Measurements from ENCODE around the gene HNRNPUL1. TPM values are rescaled to one million over a fixed set of nuclear protein-coding genes. Genes with fewer than 3 reads are reported as not detected.
"Not testable (repeated sequence)": the region's sequence is repeated elsewhere in the genome, so short reads cannot be mapped to it uniquely, and the experiment has no call there.

HNRNPUL1 gene
- 64.7 TPM for total RNA-seq

DNA sequence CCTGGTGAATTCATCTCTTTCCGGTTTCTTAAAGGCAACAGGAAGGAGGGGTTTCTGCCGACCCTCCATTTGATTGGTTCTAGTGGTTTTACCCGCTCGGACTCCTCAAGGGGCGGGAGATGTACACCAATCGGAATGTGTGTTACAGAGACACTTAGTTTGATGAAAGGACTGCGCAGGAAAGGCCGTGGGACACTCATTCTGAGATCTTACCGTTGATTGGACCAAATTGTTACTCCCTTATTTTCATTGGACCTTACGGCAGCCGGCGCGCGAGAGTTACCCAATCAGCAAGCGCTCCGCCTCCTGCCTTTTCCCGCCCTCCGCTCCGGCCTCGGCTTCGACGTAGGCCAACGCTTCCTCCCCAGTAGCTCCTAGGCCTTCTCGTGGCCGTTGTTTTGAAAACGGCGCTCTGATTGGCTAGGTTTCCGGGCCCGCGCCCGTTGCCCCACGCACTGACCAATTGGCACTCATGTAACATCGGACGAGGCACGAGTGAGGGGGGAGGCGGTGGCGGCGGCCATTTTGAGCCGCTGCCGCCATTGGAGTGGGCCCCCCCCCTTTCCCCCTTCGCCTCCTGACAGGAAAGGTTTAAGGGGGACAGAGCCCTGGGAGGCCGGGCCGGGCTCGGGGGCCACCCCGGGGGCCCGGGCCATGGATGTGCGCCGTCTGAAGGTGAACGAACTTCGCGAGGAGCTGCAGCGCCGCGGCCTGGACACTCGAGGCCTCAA, at the start of gene HNRNPUL1:
HNRNPUL1 (plus strand) TSS at position 523 of the 731 bp plus-strand sequence; CDS start at position 655, 132 bp downstream.
- peak; percentile 99 for DNase-seq

DNA sequence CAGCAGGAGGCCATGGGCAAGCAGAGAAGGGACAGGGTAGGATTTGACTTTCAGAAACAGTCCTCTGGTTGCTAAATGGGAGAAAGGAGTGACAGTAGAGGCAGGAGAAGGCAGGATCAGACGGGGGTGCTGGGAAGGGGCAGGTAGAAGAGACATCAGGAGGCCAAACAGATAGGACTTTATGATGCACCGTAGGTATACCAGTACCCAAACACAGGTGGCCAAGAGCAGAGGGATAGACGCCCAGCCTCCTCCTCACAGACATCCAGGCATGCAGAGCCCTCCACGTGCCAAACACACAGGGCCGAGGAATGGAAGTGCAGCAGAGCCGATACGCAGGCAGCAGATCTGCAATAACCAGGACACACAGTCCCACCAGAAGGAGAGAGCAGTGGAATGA, 46.4 kb upstream of the HNRNPUL1 start:
- no peak for DNase-seq

DNA sequence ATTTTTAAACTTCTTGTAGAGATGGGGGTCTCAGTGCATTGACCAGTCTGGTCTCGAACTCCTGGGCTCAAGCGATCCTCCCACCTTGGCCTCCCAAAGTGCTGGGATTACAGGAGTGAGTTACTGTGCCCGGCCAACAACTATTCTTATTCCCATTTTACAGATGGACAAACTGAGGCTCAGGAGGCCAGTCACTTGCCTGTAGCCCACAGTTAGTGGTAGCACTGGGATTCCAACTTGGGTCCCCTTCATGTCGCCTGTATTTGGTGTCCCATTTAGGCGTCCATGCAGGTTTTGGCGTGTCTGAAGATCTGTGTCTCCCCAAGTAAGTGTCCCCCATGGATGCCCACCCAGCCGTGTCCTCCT, 45.9 kb upstream of the HNRNPUL1 start:
- DNase-seq = no peak

DNA sequence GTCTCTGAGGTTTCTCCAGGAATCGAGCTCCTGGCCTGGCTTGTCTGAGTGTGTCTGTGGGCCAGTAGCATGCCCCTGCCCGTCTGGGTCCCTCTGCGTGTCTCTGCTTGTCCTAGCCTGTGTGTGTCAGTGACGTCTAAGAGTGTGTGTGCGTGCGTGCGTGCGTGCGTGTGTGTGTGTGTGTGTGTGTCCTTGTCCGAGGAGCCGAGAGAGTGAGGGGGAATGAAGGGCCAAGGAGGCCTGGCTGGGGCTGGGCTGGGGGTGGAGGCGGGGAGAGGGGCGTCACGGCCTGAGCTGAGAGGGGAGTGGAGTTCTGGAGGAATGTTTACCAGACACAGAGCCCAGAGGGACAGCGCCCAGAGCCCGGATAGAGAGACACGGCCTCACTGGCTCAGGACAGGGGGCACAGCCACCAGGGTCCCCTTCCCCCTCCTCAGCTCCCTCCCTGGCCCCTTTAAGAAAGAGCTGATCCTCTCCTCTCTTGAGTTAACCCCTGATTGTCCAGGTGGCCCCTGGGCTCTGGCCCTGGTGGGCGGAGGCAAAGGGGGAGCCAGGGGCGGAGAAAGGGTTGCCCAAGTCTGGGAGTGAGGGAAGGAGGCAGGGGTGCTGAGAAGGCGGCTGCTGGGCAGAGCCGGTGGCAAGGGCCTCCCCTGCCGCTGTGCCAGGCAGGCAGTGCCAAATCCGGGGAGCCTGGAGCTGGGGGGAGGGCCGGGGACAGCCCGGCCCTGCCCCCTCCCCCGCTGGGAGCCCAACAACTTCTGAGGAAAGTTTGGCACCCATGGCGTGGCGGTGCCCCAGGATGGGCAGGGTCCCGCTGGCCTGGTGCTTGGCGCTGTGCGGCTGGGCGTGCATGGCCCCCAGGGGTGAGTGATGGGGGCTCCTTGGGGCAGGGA, 45.3 kb upstream of the HNRNPUL1 start, which contains the start of gene AXL:
AXL (plus strand) TSS at position 609 of the 893 bp plus-strand sequence; CDS start at position 779, 170 bp downstream.
- DNase-seq = no peak

DNA sequence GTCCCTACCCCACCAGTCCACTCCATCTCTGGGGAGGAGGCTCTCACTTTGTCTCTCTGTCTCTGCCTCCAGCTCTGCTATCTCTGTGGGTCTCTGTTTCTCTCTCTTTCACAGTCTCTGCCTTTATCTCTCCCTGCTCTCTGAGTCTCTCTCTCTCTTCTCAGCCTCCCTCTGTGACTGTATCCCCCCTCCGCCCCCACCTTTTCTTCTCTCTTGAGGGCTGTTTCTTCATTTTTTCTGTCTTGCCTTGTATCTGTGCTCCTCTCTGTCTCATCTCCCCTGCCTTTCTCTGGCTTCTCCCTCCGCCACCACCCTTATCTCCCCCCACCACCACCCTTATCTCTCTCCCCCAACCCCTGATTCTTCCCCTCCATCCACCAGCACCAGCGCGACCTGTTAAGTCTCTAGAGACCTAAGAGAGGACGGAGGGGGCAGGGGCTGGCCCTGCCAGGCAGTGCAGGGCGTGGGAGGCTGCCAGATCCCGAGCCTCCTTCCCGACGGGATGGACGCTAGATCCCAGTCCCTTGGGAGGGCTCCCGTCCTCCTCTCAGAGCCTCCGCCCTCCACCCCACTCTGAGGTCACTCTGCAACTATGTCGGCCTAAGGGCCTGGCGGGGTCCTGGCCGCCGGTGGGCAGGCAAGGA, 44.1 kb upstream of the HNRNPUL1 start:
- DNase-seq = no peak

DNA sequence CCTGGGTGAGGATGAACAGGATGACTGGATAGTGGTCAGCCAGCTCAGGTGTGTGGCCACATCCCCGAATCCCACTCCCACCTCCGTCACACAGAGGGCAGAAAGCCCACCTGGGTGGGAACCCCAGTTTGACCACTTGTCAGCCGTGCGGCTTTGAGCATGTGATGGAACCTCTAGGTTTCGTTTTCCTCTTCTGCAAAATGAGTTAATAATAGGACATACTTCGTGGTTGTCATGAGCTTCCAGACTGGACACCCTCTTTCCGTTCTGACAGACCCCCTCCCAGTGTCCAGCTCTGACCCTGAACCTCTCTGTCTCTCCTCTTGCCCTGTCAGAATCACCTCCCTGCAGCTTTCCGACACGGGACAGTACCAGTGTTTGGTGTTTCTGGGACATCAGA, 43.4 kb upstream of the HNRNPUL1 start:
- DNase-seq = no peak

DNA sequence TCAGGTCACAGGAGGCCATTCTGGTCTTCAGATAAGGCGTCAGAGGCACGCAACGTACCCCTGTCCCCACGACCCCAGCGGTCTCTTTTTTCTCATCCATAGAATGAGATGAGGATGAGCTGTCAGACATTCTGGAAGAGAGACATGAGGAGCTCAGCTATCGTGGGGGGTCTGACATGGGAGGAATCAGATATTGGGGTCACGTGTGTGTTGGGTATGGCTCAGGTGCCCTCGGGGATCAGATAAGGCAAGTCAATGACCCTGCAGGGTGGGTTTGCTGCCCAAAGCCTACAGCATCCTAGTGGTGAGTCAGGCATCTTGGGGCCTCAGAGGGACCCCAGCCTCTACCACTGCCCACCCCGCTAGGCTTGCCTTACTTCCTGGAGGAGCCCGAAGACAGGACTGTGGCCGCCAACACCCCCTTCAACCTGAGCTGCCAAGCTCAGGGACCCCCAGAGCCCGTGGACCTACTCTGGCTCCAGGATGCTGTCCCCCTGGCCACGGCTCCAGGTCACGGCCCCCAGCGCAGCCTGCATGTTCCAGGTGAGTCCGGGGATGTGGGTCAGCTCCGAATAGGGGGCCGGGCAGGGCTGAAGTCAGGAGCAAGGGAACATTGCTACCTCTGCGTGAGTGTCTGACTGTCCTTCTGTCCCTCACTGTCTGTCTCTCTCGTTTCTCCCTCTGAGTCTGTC, 42.5 kb upstream of the HNRNPUL1 start:
- DNase-seq = no peak

DNA sequence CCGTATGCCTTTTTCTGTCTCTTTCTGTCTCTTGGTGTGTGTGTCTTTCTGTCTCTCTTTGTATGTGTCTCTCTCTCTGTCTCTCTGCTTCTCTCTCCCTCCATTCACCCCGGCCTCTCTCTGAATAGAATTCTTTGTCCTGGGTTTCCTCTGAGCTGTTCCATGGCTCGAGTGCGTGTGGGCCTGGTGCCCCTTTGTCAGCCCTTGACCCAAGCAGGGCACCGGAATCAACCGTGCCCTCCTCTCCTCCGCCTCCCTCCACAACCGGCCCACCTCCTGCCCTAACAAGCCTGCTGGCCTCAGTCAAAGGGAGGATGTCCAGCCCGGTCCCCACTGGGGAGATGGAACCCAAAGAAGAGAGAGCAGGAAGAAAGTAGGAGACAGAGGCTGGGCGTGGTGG, 41.9 kb upstream of the HNRNPUL1 start:
- no peak for DNase-seq

DNA sequence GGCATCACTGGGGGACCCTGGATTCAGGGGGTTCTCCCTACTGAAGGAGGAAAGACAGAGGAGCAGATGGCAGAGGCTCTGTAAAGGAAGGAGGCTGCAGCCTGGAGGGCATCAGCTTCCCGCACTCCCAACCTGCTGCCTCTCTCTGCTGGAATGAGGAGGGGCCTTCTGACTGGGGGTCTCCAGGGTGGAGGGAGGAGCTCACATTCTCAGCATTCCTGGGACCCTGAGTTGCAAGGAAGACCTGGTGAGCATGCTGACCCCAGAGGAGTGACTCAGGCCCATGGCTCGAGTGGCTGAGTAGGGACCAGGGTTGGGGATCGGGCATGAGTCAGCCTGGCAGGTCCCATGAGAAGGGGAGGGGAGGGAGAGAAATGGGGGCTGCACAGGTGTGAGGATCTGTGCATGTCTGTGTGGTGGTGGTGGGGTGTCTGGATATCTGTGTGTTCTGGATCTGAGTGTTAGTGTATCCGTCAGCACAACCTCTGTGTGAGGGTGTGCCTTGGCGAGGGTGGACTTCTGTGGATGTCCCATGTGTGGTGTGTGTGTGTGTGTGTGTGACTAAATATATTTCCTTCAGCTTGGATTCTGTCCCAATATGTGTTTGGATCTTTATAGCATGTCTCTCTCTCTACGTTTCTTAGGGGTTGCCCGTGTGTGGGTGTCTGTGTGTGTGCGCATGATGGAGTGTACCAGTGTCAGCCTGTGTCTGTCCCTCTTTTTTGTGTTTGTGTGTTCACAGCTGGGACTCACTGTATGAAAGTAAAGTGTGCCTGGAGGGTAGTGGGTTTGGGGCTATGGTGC, 40.5 kb upstream of the HNRNPUL1 start:
- no peak for DNase-seq

DNA sequence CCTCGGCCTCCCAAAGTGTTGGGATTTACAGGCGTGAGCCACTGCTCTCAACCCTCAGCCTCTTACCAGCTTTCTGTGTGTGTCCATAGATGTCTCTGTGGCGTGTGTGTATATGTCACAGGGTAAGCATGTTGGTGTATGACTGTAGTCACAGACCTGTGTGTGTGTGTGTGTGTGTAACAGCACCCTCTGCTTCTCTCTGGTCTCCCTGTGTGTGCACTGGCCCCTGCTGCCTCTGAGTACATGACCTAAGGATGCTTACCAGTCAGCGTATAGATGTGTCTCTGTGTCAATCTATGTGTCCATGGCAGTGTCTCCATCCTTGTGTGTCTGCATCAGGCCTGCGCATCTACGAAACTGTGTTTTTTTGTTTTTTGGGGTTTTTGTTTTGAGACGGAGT, 39.5 kb upstream of the HNRNPUL1 start:
- DNase-seq = no peak

DNA sequence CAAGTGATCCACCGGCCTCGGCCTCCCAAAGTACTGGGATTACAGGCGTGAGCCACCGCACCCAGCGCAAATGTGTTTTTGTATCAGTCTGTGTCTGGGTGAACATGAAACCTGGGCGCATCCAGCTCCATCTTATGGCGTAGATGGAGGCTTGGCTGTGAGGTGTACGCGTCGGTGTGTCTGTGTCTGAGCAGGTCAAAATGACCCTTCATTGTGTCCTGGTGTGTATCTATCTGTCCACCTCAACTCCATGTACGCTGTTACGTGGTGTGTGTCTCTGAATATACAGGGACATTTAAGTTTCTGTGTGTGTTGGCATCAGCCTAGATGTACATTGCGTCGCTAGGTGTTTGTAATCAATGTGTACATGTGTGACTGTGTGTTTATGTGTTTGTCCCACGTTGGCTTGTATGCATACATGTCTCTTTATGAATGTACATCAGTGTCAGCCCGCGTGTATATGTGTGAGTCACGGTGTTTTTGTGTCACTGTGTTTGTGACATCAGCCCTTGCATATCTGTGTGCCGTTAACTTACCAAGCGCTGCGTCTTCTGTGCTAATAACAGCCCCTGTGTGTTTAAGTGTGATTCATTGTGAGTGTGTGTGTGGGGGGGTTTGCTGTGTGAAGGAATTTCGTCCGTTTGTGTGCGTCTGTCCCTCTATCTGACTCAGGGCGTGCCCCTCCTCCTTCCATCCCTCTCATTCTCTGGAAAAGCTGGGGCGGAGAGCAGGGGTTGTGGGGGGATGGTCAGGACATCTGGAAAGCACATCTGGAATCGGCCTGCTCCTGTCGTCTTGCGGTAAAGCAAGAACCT, 38.7 kb upstream of the HNRNPUL1 start:
- DNase-seq = no peak

DNA sequence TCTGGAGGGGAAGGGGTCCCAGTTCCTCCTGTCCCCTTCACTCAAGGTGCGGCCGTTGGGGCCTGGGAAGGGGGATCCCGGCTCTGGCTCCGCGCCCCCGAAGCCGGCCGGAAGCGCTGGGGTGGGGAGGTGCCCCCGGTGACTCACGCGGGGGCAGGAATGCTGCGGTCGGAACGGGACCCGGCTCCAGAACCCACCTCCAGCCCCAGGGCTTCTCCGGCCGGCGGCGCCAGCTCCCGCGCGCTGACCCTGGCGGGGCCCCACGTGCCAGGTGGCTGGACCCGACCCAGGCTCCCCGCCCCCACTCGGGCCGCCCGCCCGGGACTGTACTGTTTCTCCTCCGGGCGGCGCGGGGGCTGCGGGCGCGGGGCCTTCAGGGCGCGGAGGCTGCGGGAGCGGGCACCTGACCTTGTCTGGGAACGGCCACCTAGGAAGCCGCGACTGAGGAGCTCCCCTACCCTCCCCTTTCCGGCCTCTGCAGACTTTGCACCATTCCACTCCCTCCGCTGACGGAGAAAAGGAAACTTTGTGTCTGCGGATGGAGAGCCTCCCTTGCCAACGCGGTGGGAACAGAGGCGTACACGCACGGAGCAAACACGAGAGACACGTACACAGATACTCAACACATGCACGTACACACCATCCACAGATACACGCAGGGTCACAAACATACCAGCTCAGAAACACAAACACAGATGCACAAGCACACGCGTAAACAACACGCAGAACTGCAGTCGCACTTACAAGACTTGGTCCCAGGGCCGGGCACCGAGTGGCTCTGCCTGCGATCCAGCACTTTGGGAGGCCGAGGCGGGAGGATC, 37.9 kb upstream of the HNRNPUL1 start:
- peak; percentile 14 for DNase-seq

DNA sequence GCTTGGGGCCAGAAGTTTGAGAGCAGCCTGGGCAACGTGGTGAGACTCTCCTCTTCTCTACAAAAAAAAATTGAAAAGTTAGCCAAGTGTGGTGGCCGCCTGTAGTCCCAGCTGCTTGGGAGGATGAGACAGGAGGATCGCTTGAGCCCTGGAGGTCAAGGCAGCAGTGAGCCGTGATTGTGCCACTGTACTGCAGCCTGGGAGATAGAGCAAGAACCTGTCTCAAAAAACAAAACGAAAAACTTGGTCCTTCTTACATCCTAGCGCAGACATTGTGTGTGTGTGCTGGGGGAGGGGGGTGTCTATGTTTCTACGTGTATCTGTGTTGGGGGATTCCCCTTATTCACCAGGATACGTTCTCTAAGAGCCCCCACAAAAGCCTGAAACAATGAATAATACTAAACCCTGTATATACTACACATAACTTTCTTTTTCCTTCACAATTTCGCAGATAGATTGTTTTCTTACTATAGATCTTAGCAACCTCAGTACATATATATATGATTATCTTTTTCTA, 37.2 kb upstream of the HNRNPUL1 start:
- DNase-seq = no peak

DNA sequence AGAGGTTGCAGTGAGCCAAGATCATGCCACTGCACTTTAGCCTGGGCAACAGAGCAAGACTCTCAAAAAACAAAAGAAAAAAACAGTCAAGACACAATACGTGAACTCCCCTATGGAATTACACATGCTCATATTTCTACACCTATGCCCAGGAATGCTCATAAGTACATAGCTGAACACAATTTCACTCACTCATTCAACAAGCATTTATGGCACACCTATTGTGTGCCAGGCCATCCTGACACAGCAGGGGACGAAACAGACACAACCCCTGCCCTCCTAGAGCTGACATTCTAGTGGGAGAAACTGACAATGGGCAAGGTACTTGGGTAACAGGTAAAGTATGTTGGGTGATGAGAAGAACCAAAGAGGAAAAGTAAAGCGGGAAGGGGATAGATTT, 35.7 kb upstream of the HNRNPUL1 start:
- DNase-seq = no peak

DNA sequence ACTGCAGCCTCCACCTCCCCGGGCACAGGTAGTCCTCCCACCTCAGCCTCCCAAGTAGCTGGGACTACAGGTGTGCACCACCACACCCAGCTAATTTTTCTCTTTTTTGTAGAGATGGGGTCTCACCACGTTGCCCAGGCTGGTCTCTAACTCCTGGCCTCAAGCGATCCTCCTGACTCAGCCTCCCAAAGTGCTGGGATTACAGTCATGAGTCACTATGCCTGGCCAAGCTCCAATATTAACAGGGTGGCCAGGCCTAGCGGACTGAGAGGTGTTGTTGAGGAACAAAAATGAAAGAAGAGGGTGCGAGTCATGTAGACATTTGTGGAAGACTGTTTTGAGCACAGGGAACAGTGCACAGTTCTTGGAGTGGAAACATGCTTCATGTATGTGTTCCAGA, 34.8 kb upstream of the HNRNPUL1 start:
- not testable (repeated sequence) for DNase-seq

DNA sequence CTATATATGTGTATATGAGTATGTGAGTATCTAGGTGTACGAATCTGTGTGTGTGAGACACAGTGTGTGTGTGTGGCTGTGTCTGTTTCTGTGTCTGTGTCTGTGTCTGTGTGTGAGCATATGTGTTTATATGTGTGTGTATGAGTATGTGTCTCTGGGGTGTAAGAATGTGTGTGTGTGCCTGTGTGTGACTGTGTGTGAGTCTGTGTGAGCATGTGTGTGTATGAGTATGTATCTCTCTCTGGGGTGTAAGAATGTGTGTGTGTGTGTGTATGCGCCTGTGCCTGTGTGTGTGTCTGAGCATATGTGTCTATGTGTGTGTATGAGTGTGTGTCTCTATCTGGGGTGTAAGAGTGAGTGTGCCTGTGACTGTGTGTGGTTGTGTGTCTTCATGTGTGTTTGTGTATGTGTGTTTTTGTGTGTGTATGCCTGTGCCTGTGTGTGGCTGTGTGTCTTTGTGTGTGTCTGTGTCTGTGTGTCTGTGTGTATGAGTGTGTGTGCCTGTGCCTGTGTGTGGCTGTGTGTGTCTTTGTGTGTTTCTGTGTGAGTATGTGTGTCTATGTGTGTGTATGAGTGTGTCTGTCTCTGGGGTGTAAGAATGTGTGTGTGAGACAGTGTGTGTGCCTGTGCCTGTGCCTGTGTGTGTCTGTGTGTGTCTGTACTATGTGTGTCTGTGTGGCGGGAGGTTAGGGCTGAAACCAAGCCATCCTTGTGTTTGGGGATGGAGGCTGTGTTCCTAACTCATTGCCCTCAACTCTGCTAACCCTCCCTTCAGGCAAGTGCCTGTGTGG, 33.9 kb upstream of the HNRNPUL1 start:
- DNase-seq = no peak

DNA sequence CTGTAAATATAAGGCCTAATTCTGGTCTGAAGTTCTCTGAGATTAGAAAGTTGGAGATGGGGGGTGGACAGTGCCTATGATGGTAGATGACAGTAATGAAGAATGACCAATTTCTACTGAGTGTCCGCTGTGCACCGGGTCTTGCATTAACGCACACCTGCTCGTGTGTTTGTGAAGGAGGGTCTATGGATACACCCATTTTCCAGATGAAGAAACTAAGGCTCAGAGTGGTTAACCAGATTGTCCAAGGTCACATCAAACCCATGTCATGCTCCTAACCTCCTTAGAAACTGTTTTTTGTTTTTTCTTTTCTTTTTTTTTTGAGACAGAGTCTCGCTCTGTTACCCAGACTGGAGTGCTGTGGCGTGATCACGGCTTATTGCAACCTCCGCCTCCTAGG, 31.5 kb upstream of the HNRNPUL1 start:
- no peak for DNase-seq

DNA sequence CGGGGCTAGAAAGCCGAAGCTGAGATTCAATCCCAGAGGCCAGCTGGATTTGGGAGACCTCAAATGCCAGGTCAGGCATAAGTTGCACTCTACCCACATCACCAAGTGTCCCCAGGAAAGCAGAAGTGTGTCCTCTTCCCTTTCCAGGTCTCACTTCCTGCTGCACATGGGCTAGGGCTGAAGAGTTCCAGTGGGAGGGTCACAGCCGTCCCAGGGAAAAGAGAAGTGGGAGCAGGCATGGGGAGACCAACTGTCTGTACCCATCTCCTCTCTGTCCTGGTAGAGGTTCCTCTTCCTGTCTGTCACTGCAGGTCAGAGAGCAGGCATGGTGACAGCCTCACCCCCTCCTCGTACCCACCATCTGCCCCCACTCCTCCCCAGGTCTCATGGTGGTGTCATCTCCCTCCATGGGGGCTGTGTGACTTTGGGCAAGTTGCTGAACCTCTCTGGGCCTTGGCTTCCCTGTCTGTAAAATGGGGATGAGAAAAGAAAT, 30.4 kb upstream of the HNRNPUL1 start:
- no peak for DNase-seq

All from occipital lobe (tissue), 2 donors.